GM23338 (cell line): ENCODE measurements around the gene E2F3. TPM values are rescaled to one million over a fixed set of nuclear protein-coding genes. Genes with fewer than 3 reads are reported as not detected.

Experiments
- ATAC-seq: fragments of 200-7000 bp; cut with Tn5 transposase; 3 replicates; pipeline ENCODE4 v1.9.1; 2020
- DNase-seq: peaks from one replicate; pipeline ENCODE4 v3.0.0-alpha.2; 2015; ENCODE audit warnings: low spot score
- H2AFZ ChIP-seq: fragments of 200-600 bp; sonication (generic); 2 replicates; pipeline ENCODE4 v1.8.0; 2016; ENCODE audit warnings: antibody characterized with exemption, mild to moderate bottlenecking, moderate library complexity
- H3F3A ChIP-seq: fragments of 200-600 bp; sonication (generic); replicated peaks from 2 replicates; pipeline ENCODE4 v1.8.0; 2017; ENCODE audit warnings: antibody characterized with exemption, mixed run types, low read depth
- H3K27ac ChIP-seq: fragments of 200-600 bp; sonication (generic); 2 replicates; pipeline ENCODE4 v1.6.1; 2016; ENCODE audit warnings: low read depth
- H3K27me3 ChIP-seq: fragments of 200-600 bp; sonication (generic); 2 replicates; pipeline ENCODE4 v1.8.0; 2016; ENCODE audit warnings: mild to moderate bottlenecking, mixed run types, moderate library complexity; ENCODE audit not compliant: insufficient read depth
- H3K36me3 ChIP-seq: fragments of 200-600 bp; sonication (generic); 2 replicates; pipeline ENCODE4 v1.8.0; 2016; ENCODE audit warnings: mild to moderate bottlenecking; ENCODE audit not compliant: insufficient read depth
- H3K4me1 ChIP-seq: fragments of 200-600 bp; sonication (generic); 2 replicates; pipeline ENCODE4 v1.8.0; 2016; ENCODE audit warnings: mild to moderate bottlenecking, moderate library complexity; ENCODE audit not compliant: insufficient read depth
- H3K4me2 ChIP-seq: fragments of 200-600 bp; sonication (generic); 2 replicates; pipeline ENCODE4 v1.7.1; 2017; ENCODE audit warnings: mixed run types
- H3K4me3 ChIP-seq: fragments of 200-600 bp; sonication (generic); 2 replicates; pipeline ENCODE4 v1.6.1; 2016; ENCODE audit warnings: mixed run types
- H3K79me2 ChIP-seq: fragments of 200-600 bp; sonication (generic); replicated peaks from 2 replicates; pipeline ENCODE4 v1.8.0; 2017; ENCODE audit warnings: mild to moderate bottlenecking; ENCODE audit not compliant: insufficient read depth
- H3K9me2 ChIP-seq: fragments of 200-600 bp; sonication (generic); 2 replicates; pipeline ENCODE4 v1.8.0; 2017; ENCODE audit not compliant: insufficient read depth
- H4K20me1 ChIP-seq: fragments of 200-600 bp; sonication (generic); replicated peaks from 2 replicates; pipeline ENCODE4 v1.8.0; 2017; ENCODE audit warnings: mild to moderate bottlenecking; ENCODE audit not compliant: insufficient read depth
- H3K27ac Mint-ChIP-seq: 2 replicates; pipeline ENCODE4 v1.8.0; 2020; ENCODE audit warnings: inconsistent platforms, mild to moderate bottlenecking, moderate library complexity, mixed read lengths
- H3K27me3 Mint-ChIP-seq: 3 replicates; pipeline ENCODE4 v1.8.0; 2022; ENCODE audit warnings: low read depth, mild to moderate bottlenecking, moderate library complexity, mixed read lengths, inconsistent platforms; ENCODE audit not compliant: insufficient read depth, poor library complexity
- H3K36me3 Mint-ChIP-seq: 3 replicates; pipeline ENCODE4 v1.8.0; 2021; ENCODE audit warnings: low read depth, mild to moderate bottlenecking, inconsistent platforms, moderate library complexity, mixed read lengths
- H3K4me1 Mint-ChIP-seq: 3 replicates; pipeline ENCODE4 v1.8.0; 2020; ENCODE audit warnings: mild to moderate bottlenecking, inconsistent platforms, mixed read lengths
- H3K4me3 Mint-ChIP-seq: 3 replicates; pipeline ENCODE4 v1.8.0; 2021; ENCODE audit warnings: moderate library complexity, mild to moderate bottlenecking, inconsistent platforms, mixed read lengths
- H3K9me3 Mint-ChIP-seq: 3 replicates; pipeline ENCODE4 v1.8.0; 2020; ENCODE audit warnings: moderate library complexity, mild to moderate bottlenecking, inconsistent platforms, mixed read lengths
- CREB1 ChIP-seq: fragments of 250-450 bp; sonication (Bioruptor Pico); IDR thresholded peaks from 2 replicates; pipeline ENCODE4 v1.5.0; 2020; ENCODE audit warnings: low read depth, mild to moderate bottlenecking, moderate library complexity
- CTCF ChIP-seq, 2 experiments: fragments of 200-600 bp in 1 of 2; sonication (generic) in 1 of 2; conservative IDR thresholded peaks; 2 replicates each; pipeline versions ENCODE4 v1.5.1 to v1.6.1; 2016 to 2017; ENCODE audit warnings: antibody characterized with exemption in 2 of 2, low read depth in 2 of 2, mild to moderate bottlenecking in 2 of 2, moderate library complexity in 1 of 2
- ETS1 ChIP-seq: IDR thresholded peaks from 2 replicates; pipeline ENCODE4 v1.6.1; 2016; ENCODE audit warnings: antibody characterized with exemption
- EZH2 ChIP-seq: fragments of 200-600 bp; sonication (generic); IDR thresholded peaks from one replicate; pipeline ENCODE4 v1.8.0; 2017; ENCODE audit warnings: antibody characterized with exemption, mild to moderate bottlenecking, low read depth; ENCODE audit not compliant: unreplicated experiment
- EZH2phosphoT487 ChIP-seq: fragments of 200-600 bp; sonication (generic); IDR thresholded peaks from one replicate; pipeline ENCODE4 v1.8.1; 2018; ENCODE audit warnings: antibody characterized with exemption; ENCODE audit not compliant: unreplicated experiment
- JUNB ChIP-seq: IDR thresholded peaks from one replicate; pipeline ENCODE4 v1.6.1; 2016; ENCODE audit warnings: antibody characterized with exemption; ENCODE audit not compliant: unreplicated experiment
- NANOG ChIP-seq: IDR thresholded peaks from 2 replicates; pipeline ENCODE4 v1.6.1; 2016; ENCODE audit warnings: antibody characterized with exemption, borderline replicate concordance
- POLR2AphosphoS5 ChIP-seq: IDR thresholded peaks from 2 replicates; pipeline ENCODE4 v1.6.1; 2016; ENCODE audit warnings: antibody characterized with exemption, low read depth
- REST ChIP-seq: IDR thresholded peaks from one replicate; pipeline ENCODE4 v1.6.1; 2018; ENCODE audit warnings: antibody characterized with exemption; ENCODE audit not compliant: unreplicated experiment
- STAT1 ChIP-seq: IDR thresholded peaks from one replicate; pipeline ENCODE4 v1.6.1; 2016; ENCODE audit warnings: antibody characterized with exemption; ENCODE audit not compliant: unreplicated experiment
- ZNF114 ChIP-seq: fragments of 250-450 bp; sonication (Bioruptor Pico); IDR thresholded peaks from 2 replicates; pipeline ENCODE4 v1.5.0; 2020; ENCODE audit warnings: mild to moderate bottlenecking, moderate library complexity
- ZNF331 ChIP-seq: fragments of 250-450 bp; sonication (Bioruptor Pico); IDR thresholded peaks from 2 replicates; pipeline ENCODE4 v1.5.0; 2020; ENCODE audit warnings: low read depth, mild to moderate bottlenecking, moderate library complexity
- polyA plus RNA-seq: library from polyadenylated mRNA; unstranded; fragments of >200 nt; fragmentation: Nextera tagmentation; extraction: Ambion mirVana; gene quantifications from 2 replicates; pipeline ENCODE4 v1.2.1, GENCODE V29; 2016
- total RNA-seq: library from RNA; depleted of rRNA; stranded (reverse); fragments of >200 nt; shearing (Covaris generic); gene quantifications from 2 replicates; pipeline ENCODE4 v1.2.3, GENCODE V29; 2014

Gene E2F3
- total and polyA plus RNA-seq, 2 experiments from 2014 or later: 27.2 to 33.5 TPM

- Histone ChIP-seq H3K27me3 (no peaks in the 10 kb centered on the region), H3F3A (no peaks in the 10 kb centered on the region), H2AFZ (no peak overlapping the region), H3K4me3 (no peak overlapping the region), H3K36me3 (no peaks in the 10 kb centered on the region), H3K4me2 (no peak overlapping the region), H3K79me2 (no peaks in the 10 kb centered on the region), H3K4me1 (no peaks in the 10 kb centered on the region), H3K9me2 (peaks cover 25% of the 10 kb centered on the region), H4K20me1 (no peaks in the 10 kb centered on the region), H3K27ac (no peak overlapping the region)
- Mint-ChIP-seq H3K4me3 (no peak overlapping the region), H3K4me1 (peaks cover 3% of the 10 kb centered on the region; the same call in 1 of the 3 replicates), H3K27ac (no peak overlapping the region), H3K36me3 (no peaks in the 10 kb centered on the region), H3K27me3 (peaks cover 3% of the 10 kb centered on the region), H3K9me3 (no peaks in the 10 kb centered on the region)
- ATAC-seq (no peak), DNase-seq (no peak)
- TF ChIP-seq ETS1 (no peak), NANOG (no peak), EZH2 (no peak), EZH2phosphoT487 (no peak), STAT1 (no peak), CREB1 (CRISPR knock-in tag) (no peak), REST (no peak), ZNF114 (CRISPR knock-in tag) (no peak), POLR2AphosphoS5 (no peak)
Observed at GRCh38 chr6:20370393-20370792, 31.3 kb upstream of the E2F3 start.

GRCh38 chr6:20370801-20371200 lies 30.9 kb upstream of the E2F3 start:
- Mint-ChIP-seq H3K4me3 (no peak overlapping the region), H3K27ac (no peak overlapping the region), H3K9me3 (no peaks in the 10 kb centered on the region), H3K27me3 (peaks cover 3% of the 10 kb centered on the region), H3K4me1 (peaks cover 3% of the 10 kb centered on the region; the same call in 1 of the 3 replicates), H3K36me3 (no peaks in the 10 kb centered on the region)
- Histone ChIP-seq H4K20me1 (no peaks in the 10 kb centered on the region), H3K4me3 (no peak overlapping the region), H3K36me3 (no peaks in the 10 kb centered on the region), H3K27me3 (no peaks in the 10 kb centered on the region), H3K4me1 (no peaks in the 10 kb centered on the region), H3K79me2 (no peaks in the 10 kb centered on the region), H3F3A (no peaks in the 10 kb centered on the region), H3K27ac (no peak overlapping the region), H3K4me2 (no peak overlapping the region), H3K9me2 (peaks cover 26% of the 10 kb centered on the region), H2AFZ (no peak overlapping the region)
- DNase-seq (no peak), ATAC-seq (no peak)
- TF ChIP-seq CREB1 (CRISPR knock-in tag) (no peak), ZNF114 (CRISPR knock-in tag) (no peak), NANOG (no peak), EZH2 (no peak), CTCF (conservative IDR thresholded peaks at IDR 0.05; ENCODE audit: low read depth in 2 of 2) (no peak), ZNF331 (CRISPR knock-in tag) (no peak), POLR2AphosphoS5 (no peak), ETS1 (no peak), STAT1 (no peak), EZH2phosphoT487 (no peak), JUNB (no peak), REST (no peak)
